Erythroblast (primary cell): Measurements from ENCODE around the gene IL16.

Experiments
- GATA1 ChIP-seq: IDR thresholded peaks from 2 replicates; pipeline ENCODE4 v1.6.1; 2011; ENCODE audit warnings: low read depth, mild to moderate bottlenecking, control low read depth, low read length, moderate library complexity
- POLR2A ChIP-seq: IDR thresholded peaks from 2 replicates; pipeline ENCODE4 v1.6.1; 2011; ENCODE audit warnings: mild to moderate bottlenecking, low read length

DNA sequence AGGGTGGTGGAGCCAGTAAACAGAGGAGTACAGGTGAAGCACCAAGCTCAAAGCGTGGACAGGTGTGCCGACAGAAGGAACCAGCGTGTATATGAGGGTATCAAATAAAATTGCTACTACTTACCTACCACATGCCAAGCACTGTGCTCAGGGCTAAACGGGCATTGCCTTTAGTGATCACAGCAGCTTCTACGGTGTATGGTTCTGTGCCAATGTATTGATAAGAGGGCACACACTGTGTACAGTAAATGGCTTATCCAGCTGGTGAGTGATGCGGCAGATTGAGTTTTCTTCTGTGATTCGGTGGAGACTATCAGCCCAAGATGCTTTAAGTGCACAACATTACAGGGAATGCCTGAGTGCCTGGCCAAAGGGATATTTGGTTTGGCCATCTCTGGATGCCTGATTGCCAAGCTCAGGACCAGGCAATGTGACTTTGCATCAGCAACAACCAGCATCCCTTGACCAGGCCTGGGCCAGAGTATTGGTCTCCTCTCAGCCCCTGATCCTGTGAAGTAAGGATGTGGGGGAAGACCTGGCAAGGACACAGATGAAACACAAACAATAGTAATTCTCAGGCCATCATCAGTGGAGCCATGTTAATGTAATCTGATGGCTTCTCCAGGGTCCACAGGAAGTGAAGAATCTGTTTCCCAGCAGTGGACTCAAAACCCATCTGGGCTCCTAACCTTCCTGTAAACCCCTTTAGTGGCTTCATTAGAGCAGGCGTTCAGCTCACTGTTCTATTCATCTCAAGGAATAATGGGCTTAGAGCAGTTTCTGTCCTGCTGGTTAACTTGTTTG is 113.2 kb downstream of the IL16 start:
- TF ChIP-seq POLR2A (no peak), GATA1 (no peak)
